Tibial nerve (tissue), 4 donors: Measurements from ENCODE around the gene GRIN2A.

Experiments
- EP300 ChIP-seq, 2 donors: sonication (generic); formaldehyde crosslinking; IDR thresholded peaks; one replicate each; pipeline ENCODE4 v1.6.1; 2017; ENCODE audit warnings: antibody characterized with exemption in 2 of 2, mild to moderate bottlenecking in 1 of 2
- POLR2A ChIP-seq, 2 donors: fragments of 450-650 bp; IDR thresholded peaks; one replicate each; pipeline ENCODE4 v1.6.1; 2017; ENCODE audit warnings: antibody characterized with exemption in 2 of 2, mild to moderate bottlenecking in 2 of 2, moderate library complexity in 2 of 2
- TF ChIP-seq, protein P1 (sequence below), 5 experiments: fragments of 200-600 bp in 3 of 5; fragments of 450-650 bp in 2 of 5; sonication (generic) in 3 of 5; IDR thresholded peaks; one replicate each; pipeline ENCODE4 v1.5.1; 2016 to 2019; ENCODE audit warnings: antibody characterized with exemption in 5 of 5, mild to moderate bottlenecking in 3 of 5, moderate library complexity in 2 of 5

DNA sequence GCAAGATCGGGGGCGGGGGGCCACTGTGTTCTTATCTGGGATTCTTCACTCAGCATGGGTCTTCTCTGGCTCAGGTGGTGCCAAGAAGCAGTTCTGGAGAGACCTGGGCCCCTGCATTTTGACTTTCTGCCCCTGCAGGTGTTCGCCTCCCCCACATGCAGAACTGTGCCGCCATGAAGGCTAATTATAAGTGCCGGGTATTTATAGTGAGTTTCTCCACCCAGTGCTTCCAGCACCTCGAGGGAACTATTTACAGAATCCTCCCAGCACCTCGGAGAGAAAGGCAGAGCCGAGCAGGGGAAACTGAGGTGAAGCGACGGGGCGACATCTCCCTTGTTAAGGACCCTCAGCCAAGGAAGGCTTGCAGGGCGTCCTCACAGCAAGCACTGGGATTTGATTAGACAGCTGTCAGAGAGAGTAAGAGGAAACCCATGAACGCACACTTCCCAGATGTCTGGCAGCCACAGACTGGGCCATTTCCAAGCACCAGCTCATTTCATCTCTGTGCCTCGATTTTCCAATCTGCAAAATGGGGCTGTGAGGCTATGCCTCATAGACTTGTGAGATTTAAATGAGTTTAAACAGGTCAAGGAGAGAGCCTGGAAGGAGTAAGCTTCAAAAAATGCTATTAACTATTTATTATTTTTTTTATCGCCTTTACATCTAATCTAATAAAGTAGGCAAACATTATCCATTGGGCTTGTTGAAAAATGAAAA, 36.4 kb upstream of the GRIN2A start:
- TF ChIP-seq, protein P1, sequence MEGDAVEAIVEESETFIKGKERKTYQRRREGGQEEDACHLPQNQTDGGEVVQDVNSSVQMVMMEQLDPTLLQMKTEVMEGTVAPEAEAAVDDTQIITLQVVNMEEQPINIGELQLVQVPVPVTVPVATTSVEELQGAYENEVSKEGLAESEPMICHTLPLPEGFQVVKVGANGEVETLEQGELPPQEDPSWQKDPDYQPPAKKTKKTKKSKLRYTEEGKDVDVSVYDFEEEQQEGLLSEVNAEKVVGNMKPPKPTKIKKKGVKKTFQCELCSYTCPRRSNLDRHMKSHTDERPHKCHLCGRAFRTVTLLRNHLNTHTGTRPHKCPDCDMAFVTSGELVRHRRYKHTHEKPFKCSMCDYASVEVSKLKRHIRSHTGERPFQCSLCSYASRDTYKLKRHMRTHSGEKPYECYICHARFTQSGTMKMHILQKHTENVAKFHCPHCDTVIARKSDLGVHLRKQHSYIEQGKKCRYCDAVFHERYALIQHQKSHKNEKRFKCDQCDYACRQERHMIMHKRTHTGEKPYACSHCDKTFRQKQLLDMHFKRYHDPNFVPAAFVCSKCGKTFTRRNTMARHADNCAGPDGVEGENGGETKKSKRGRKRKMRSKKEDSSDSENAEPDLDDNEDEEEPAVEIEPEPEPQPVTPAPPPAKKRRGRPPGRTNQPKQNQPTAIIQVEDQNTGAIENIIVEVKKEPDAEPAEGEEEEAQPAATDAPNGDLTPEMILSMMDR (IDR thresholded peaks at IDR 0.05): no peak
- TF ChIP-seq POLR2A (IDR thresholded peaks at IDR 0.05) (no peak), EP300 (IDR thresholded peaks at IDR 0.05) (no peak)
